Measurements from ENCODE around the gene HIF1A. TPM values are rescaled to one million over a fixed set of nuclear protein-coding genes. Genes with fewer than 3 reads are reported as not detected.

Gene HIF1A
- total and polyA plus RNA-seq, 2 donors (not counting 1 experiment from before 2014, with no cell fraction given), result 44.2 to 261 TPM

DNA sequence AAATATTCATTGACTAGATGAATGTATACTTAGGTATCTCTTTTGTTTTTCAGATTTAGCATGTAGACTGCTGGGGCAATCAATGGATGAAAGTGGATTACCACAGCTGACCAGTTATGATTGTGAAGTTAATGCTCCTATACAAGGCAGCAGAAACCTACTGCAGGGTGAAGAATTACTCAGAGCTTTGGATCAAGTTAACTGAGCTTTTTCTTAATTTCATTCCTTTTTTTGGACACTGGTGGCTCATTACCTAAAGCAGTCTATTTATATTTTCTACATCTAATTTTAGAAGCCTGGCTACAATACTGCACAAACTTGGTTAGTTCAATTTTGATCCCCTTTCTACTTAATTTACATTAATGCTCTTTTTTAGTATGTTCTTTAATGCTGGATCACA lies 51.6 kb downstream of the HIF1A start:
- H2AFZ ChIP-seq (ENCODE audit: insufficient read depth, low read depth, low read length, poor library complexity, severe bottlenecking), result no peak overlapping the region
- peaks cover 12% of the 10 kb centered on the region for H3K79me2 ChIP-seq (ENCODE audit: control insufficient read depth, insufficient read depth, low read length)
- peaks cover 11% of the 10 kb centered on the region in 2 donors for H3K4me1 ChIP-seq (ENCODE audit: control insufficient read depth in 2 of 2, insufficient read depth in 2 of 2, low read length in 2 of 2)
- ChIA-PET CTCF (interaction anchor here (1.0 to 1.7 kb wide), 2 partner anchors 12 to 26 kb away, joined by 4 to 6 read pairs; no protein-coding TSS in a partner anchor), POLR2A (interaction anchor here (0.6 to 1.2 kb wide), 4 partner anchors 49 to 243 kb away, joined by 3 to 11 read pairs (median 4); no protein-coding TSS in a partner anchor)
- peaks cover 18 to 57% of the 10 kb centered on the region in 2 experiments for H3K36me3 ChIP-seq (replicated peaks in 1 of 2; ENCODE audit: control extremely low read depth in 1 of 2, control insufficient read depth in 1 of 2, extremely low read depth in 1 of 2, insufficient read depth in 2 of 2, low read length in 1 of 2)
- H3K27ac ChIP-seq (ENCODE audit: low read length in 2 of 2), result peak overlapping the region in 1 of 2 donors; percentile 19
- no peak for TF ChIP-seq EZH2 (IDR thresholded peaks at IDR 0.05; ENCODE audit: borderline replicate concordance, insufficient read depth, low read depth, low read length, poor library complexity, severe bottlenecking)
- TF ChIP-seq CTCF (IDR thresholded peaks at IDR 0.05), result no peak
- no peaks in the 10 kb centered on the region for H3K27me3 ChIP-seq (replicated peaks in 1 of 4; ENCODE audit: control extremely low read depth in 1 of 4, control insufficient read depth in 3 of 4, insufficient read depth in 4 of 4, low read length in 3 of 4)
- no peak overlapping the region for H3K4me3 ChIP-seq (ENCODE audit: control extremely low read depth in 1 of 5, extremely low read depth in 1 of 5, insufficient read depth in 1 of 5, low read depth in 2 of 5, low read length in 4 of 5)
- peaks cover 25% of the 10 kb centered on the region for H3K4me1 Mint-ChIP-seq
- H4K20me1 ChIP-seq (ENCODE audit: control insufficient read depth, insufficient read depth, low read length, poor library complexity, severe bottlenecking), result no peaks in the 10 kb centered on the region
- H3K27me3 Mint-ChIP-seq, result no peaks in the 10 kb centered on the region
- DNase-seq, result no peak
- H3K4me2 ChIP-seq (replicated peaks; ENCODE audit: low read depth, low read length, poor library complexity, severe bottlenecking), result no peak overlapping the region
- H3K9me3 ChIP-seq (ENCODE audit: control extremely low read depth in 1 of 3, control insufficient read depth in 2 of 3, insufficient read depth in 1 of 3, low read length in 2 of 3), result no peaks in the 10 kb centered on the region
- H3K27ac Mint-ChIP-seq, result peak overlapping the region; percentile 50
- intact Hi-C loops (cut with micrococcal nuclease), result loop anchor here (2.0 kb wide), 1 partner anchor 14 kb away; no protein-coding TSS in a partner anchor
- no peaks in the 10 kb centered on the region for H3K9me3 Mint-ChIP-seq (ENCODE audit: insufficient read depth)
- H3K4me3 Mint-ChIP-seq, result no peak overlapping the region
- no peak overlapping the region for H3K9ac ChIP-seq (ENCODE audit: low read length)
- ATAC-seq (ENCODE audit: low read depth), result no peak

DNA sequence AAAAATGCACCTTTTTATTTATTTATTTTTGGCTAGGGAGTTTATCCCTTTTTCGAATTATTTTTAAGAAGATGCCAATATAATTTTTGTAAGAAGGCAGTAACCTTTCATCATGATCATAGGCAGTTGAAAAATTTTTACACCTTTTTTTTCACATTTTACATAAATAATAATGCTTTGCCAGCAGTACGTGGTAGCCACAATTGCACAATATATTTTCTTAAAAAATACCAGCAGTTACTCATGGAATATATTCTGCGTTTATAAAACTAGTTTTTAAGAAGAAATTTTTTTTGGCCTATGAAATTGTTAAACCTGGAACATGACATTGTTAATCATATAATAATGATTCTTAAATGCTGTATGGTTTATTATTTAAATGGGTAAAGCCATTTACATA lies 52.0 kb downstream of the HIF1A start:
- intact Hi-C loops (cut with micrococcal nuclease), result loop anchor here (2.0 kb wide), 1 partner anchor 15 kb away; no protein-coding TSS in a partner anchor

More for the DNA sequence above, 52.0 kb downstream of the HIF1A start:
- Mint-ChIP-seq H3K9me3 (ENCODE audit: insufficient read depth) (no peaks in the 10 kb centered on the region), H3K27ac (no peak overlapping the region), H3K4me3 (no peak overlapping the region), H3K4me1 (peaks cover 29% of the 10 kb centered on the region), H3K27me3 (no peaks in the 10 kb centered on the region)
- CTCF ChIA-PET, result no interaction called here
- Histone ChIP-seq H3K9me3 (ENCODE audit: control extremely low read depth in 1 of 3, control insufficient read depth in 2 of 3, insufficient read depth in 1 of 3, low read length in 2 of 3) (no peaks in the 10 kb centered on the region), H3K27ac (ENCODE audit: low read length in 2 of 2) (no peak overlapping the region), H3K36me3 (replicated peaks in 1 of 2; ENCODE audit: control extremely low read depth in 1 of 2, control insufficient read depth in 1 of 2, extremely low read depth in 1 of 2, insufficient read depth in 2 of 2, low read length in 1 of 2) (peaks cover 15 to 53% of the 10 kb centered on the region in 2 experiments), H3K4me3 (ENCODE audit: control extremely low read depth in 1 of 5, extremely low read depth in 1 of 5, insufficient read depth in 1 of 5, low read depth in 2 of 5, low read length in 4 of 5) (no peak overlapping the region), H3K79me2 (ENCODE audit: control insufficient read depth, insufficient read depth, low read length) (peaks cover 9% of the 10 kb centered on the region), H2AFZ (ENCODE audit: insufficient read depth, low read depth, low read length, poor library complexity, severe bottlenecking) (no peak overlapping the region), H3K9ac (ENCODE audit: low read length) (no peak overlapping the region), H4K20me1 (ENCODE audit: control insufficient read depth, insufficient read depth, low read length, poor library complexity, severe bottlenecking) (no peaks in the 10 kb centered on the region), H3K27me3 (replicated peaks in 1 of 4; ENCODE audit: control extremely low read depth in 1 of 4, control insufficient read depth in 3 of 4, insufficient read depth in 4 of 4, low read length in 3 of 4) (no peaks in the 10 kb centered on the region), H3K4me2 (replicated peaks; ENCODE audit: low read depth, low read length, poor library complexity, severe bottlenecking) (no peak overlapping the region), H3K4me1 (ENCODE audit: control insufficient read depth in 2 of 2, insufficient read depth in 2 of 2, low read length in 2 of 2) (peaks cover 15% of the 10 kb centered on the region in 2 donors)
- WGBS (ENCODE audit: insufficient coverage), result no CpG with 5 or more reads among the region's 3 CpGs
- no peak for ATAC-seq (ENCODE audit: low read depth)
- POLR2A ChIA-PET, result no interaction called here
- no peak for TF ChIP-seq CTCF (IDR thresholded peaks at IDR 0.05)
- TF ChIP-seq EZH2 (IDR thresholded peaks at IDR 0.05; ENCODE audit: borderline replicate concordance, insufficient read depth, low read depth, low read length, poor library complexity, severe bottlenecking), result no peak
- no peak for DNase-seq

Measured in B cell (primary cell).